Activated CD4-positive, alpha-beta T cell treated with anti-CD3 and anti-CD28 coated beads for 36 hours (primary cell): ENCODE measurements around the gene SLC28A2. TPM values are rescaled to one million over a fixed set of nuclear protein-coding genes. Genes with fewer than 3 reads are reported as not detected.

Source experiments
- total RNA-seq, 2 experiments: library from RNA; stranded (reverse); gene quantifications; one replicate each; pipeline ENCODE4 v1.2.3, GENCODE V29; 2021

The SLC28A2 gene
- total RNA-seq, 2 experiments from 2014 or later: not detected

Other genes starting within 250 kb of the SLC28A2 start
- 10 to 100 TPM; 17.1 to 17.7 TPM for gene SORD, start 229.0 kb upstream of the SLC28A2 start, total RNA-seq
- gene DUOX2, start 138.1 kb upstream of the SLC28A2 start, total RNA-seq: under 1 TPM in 1 of 2 experiments, not detected in 1; 0.02 TPM
- not detected for gene DUOXA2, start 137.9 kb upstream of the SLC28A2 start, total RNA-seq
- under 1 TPM in 1 of 2 experiments, not detected in 1; 0.19 TPM for gene DUOXA1, start 122.4 kb upstream of the SLC28A2 start, total RNA-seq
- gene DUOX1, start 122.2 kb upstream of the SLC28A2 start, total RNA-seq: under 1 TPM; 0.07 to 0.11 TPM
- 10 to 100 TPM; 17.9 to 18.7 TPM for gene SHF, start 64.3 kb upstream of the SLC28A2 start, total RNA-seq
- 1 to 10 TPM; 2.5 to 3.4 TPM for gene GATM, start 126.3 kb downstream of the SLC28A2 start, total RNA-seq